B cell (primary cell): Measurements from ENCODE around the gene NCKAP1. TPM values are rescaled to one million over a fixed set of nuclear protein-coding genes. Genes with fewer than 3 reads are reported as not detected.

ENCODE experiments used
- ATAC-seq: fragments of 200-7000 bp; cut with Tn5 transposase; one replicate; pipeline ENCODE4 v1.10.0; 2021; ENCODE audit warnings: low read depth, mild to moderate bottlenecking, moderate number of reproducible peaks, moderate library complexity
- CTCF ChIA-PET: fragments of 350-600 bp; sonication (Branson Sonifier 250); formaldehyde crosslinking; loops from one replicate; lab custom pipeline; 2021; ENCODE audit warnings: antibody characterized with exemption, inconsistent platforms; lab: Charles Lee
- POLR2A ChIA-PET: fragments of 350-600 bp; sonication (Branson Sonifier 250); formaldehyde crosslinking; loops from one replicate; lab custom pipeline; 2021; ENCODE audit warnings: antibody characterized with exemption; lab: Charles Lee
- DNase-seq: peaks from one replicate; pipeline ENCODE4 v3.0.0; 2013
- H2AFZ ChIP-seq: 2 replicates; pipeline ENCODE4 v1.6.1; 2012; ENCODE audit warnings: mild to moderate bottlenecking, low read depth, low read length; ENCODE audit not compliant: insufficient read depth, poor library complexity, severe bottlenecking
- H3K27ac ChIP-seq, 2 donors: 1 replicate in 1 of 2; 2 replicates in 1 of 2; pipeline ENCODE4 v1.5.1; 2012 to 2013; ENCODE audit warnings: low read length in 2 of 2, mild to moderate bottlenecking in 2 of 2, moderate library complexity in 1 of 2
- H3K27me3 ChIP-seq, 4 experiments: fragments of 200-600 bp in 1 of 4; sonication (generic) in 1 of 4; replicated peaks in 1 of 4; 1 replicate in 2 of 4; 2 replicates in 2 of 4; pipeline versions ENCODE4 v1.6.1 to v1.7.0; 2013 to 2016; ENCODE audit warnings: low read length in 3 of 4, mild to moderate bottlenecking in 2 of 4, mixed read lengths in 1 of 4, moderate library complexity in 1 of 4; ENCODE audit not compliant: insufficient read depth in 4 of 4, control insufficient read depth in 3 of 4; ENCODE audit errors: control extremely low read depth in 1 of 4
- H3K36me3 ChIP-seq, 2 experiments: replicated peaks in 1 of 2; 1 replicate in 1 of 2; 2 replicates in 1 of 2; pipeline versions ENCODE4 v1.6.1 to v1.7.1; 2013; ENCODE audit warnings: low read length in 1 of 2; ENCODE audit not compliant: insufficient read depth in 2 of 2, control insufficient read depth in 1 of 2; ENCODE audit errors: control extremely low read depth in 1 of 2, extremely low read depth in 1 of 2
- H3K4me1 ChIP-seq, 2 donors: fragments of 200-600 bp in 1 of 2; sonication (generic) in 1 of 2; 1 replicate in 1 of 2; 2 replicates in 1 of 2; pipeline versions ENCODE4 v1.5.1 to v1.6.1; 2013 to 2017; ENCODE audit warnings: low read length in 2 of 2; ENCODE audit not compliant: control insufficient read depth in 2 of 2, insufficient read depth in 2 of 2
- H3K4me2 ChIP-seq: replicated peaks from 2 replicates; pipeline ENCODE3; 2012; ENCODE audit warnings: mild to moderate bottlenecking, low read depth, low read length; ENCODE audit not compliant: poor library complexity, severe bottlenecking
- H3K4me3 ChIP-seq, 5 experiments: fragments of 200-600 bp in 1 of 5; sonication (generic) in 1 of 5; 1 replicate in 3 of 5; 2 replicates in 2 of 5; pipeline versions ENCODE4 v1.5.1 to v1.7.0; 2011 to 2016; ENCODE audit warnings: low read length in 4 of 5, mild to moderate bottlenecking in 4 of 5, low read depth in 2 of 5, control low read depth in 1 of 5, moderate library complexity in 1 of 5; ENCODE audit not compliant: insufficient read depth in 1 of 5; ENCODE audit errors: control extremely low read depth in 1 of 5, extremely low read depth in 1 of 5
- H3K79me2 ChIP-seq: fragments of 200-600 bp; sonication (generic); one replicate; pipeline ENCODE4 v1.6.0; 2016; ENCODE audit warnings: low read length; ENCODE audit not compliant: control insufficient read depth, insufficient read depth
- H3K9ac ChIP-seq: fragments of 200-600 bp; sonication (generic); 2 replicates; pipeline ENCODE4 v1.6.1; 2017; ENCODE audit warnings: mild to moderate bottlenecking, low read length, moderate library complexity
- H3K9me3 ChIP-seq, 3 donors: one replicate each; pipeline versions ENCODE4 v1.6.1 to v1.7.1; 2013; ENCODE audit warnings: low read length in 2 of 3; ENCODE audit not compliant: control insufficient read depth in 2 of 3, insufficient read depth in 1 of 3; ENCODE audit errors: control extremely low read depth in 1 of 3
- H4K20me1 ChIP-seq: 2 replicates; pipeline ENCODE4 v1.6.0; 2012; ENCODE audit warnings: mild to moderate bottlenecking, low read length; ENCODE audit not compliant: insufficient read depth, control insufficient read depth, poor library complexity, severe bottlenecking
- H3K27ac Mint-ChIP-seq: one replicate; pipeline ENCODE4 v1.8.0; 2021; ENCODE audit warnings: mixed read lengths
- H3K27me3 Mint-ChIP-seq: one replicate; pipeline ENCODE4 v1.8.0; 2021; ENCODE audit warnings: mixed read lengths
- H3K4me1 Mint-ChIP-seq: one replicate; pipeline ENCODE4 v1.8.0; 2021; ENCODE audit warnings: mixed read lengths
- H3K4me3 Mint-ChIP-seq: one replicate; pipeline ENCODE4 v1.8.0; 2021; ENCODE audit warnings: mixed read lengths
- H3K9me3 Mint-ChIP-seq: one replicate; pipeline ENCODE4 v1.8.0; 2022; ENCODE audit warnings: mixed read lengths; ENCODE audit not compliant: insufficient read depth
- EZH2 ChIP-seq: IDR thresholded peaks from 2 replicates; pipeline ENCODE4 v1.6.1; 2012; ENCODE audit warnings: borderline replicate concordance, low read depth, mild to moderate bottlenecking, moderate library complexity, low read length; ENCODE audit not compliant: insufficient read depth, poor library complexity, severe bottlenecking
- whole genome bisulfite sequencing: methylation state at CpG from one replicate; pipeline ENCODE4 v1.1.5; 2013; ENCODE audit warnings: missing lambda C conversion rate; ENCODE audit not compliant: insufficient coverage; 5-methylcytosine and 5-hydroxymethylcytosine counted together
- intact Hi-C: fragments of 100-400 bp; cut with micrococcal nuclease; formaldehyde crosslinking; loops from one replicate; pipeline ENCODE4 v1.10.0; 2022
- polyA plus RNA-seq: library from polyadenylated mRNA; depleted of rRNA; stranded (reverse); fragments of >200 nt; gene quantifications from 2 replicates; pipeline ENCODE4 v1.2.3, GENCODE V29; 2012
- total RNA-seq, 2 donors: library from RNA; stranded (reverse); fragments of 120-200 nt in 1 of 2; gene quantifications; 1 replicate in 1 of 2; 2 replicates in 1 of 2; pipeline versions ENCODE4 v1.2.3 to v1.2.4, GENCODE V29; 2013 to 2022
- TF ChIP-seq, protein P1 (sequence below): fragments of 200-600 bp; IDR thresholded peaks from one replicate; pipeline ENCODE4 v1.8.0; 2022; ENCODE audit warnings: antibody characterized with exemption, mild to moderate bottlenecking

The NCKAP1 gene
- total and polyA plus RNA-seq, 2 donors (not counting 1 experiment from before 2014, with no cell fraction given) = 0.05 TPM; not detected in 1

DNA sequence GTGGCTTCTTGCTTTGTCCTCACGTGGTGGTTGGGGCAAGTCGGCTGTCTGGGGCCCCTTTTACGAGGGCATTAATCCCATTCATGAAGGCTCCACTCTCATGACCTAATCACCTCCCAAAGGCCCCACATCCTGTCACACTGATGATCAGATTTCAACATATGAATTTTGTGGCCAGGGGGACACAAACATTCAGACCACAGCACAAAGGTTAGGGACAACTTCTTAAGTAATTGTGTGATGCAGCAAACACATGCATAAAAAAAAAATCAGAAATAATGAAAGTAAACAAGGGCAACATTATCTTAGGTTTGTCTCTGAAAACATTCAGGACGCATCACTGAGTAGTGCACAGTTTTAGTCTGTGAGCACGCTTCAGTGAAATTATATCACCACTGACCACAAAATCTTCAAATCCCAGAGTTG lies 117.6 kb downstream of the NCKAP1 start:
- no peak overlapping the region for H3K4me3 ChIP-seq
- Mint-ChIP-seq H3K4me3 (no peak overlapping the region), H3K27me3 (peaks cover 4% of the 10 kb centered on the region), H3K4me1 (peaks cover 2% of the 10 kb centered on the region), H3K27ac (no peak overlapping the region), H3K9me3 (no peaks in the 10 kb centered on the region)
- ChIA-PET POLR2A (no interaction called here), CTCF (no interaction called here)
- H3K27ac ChIP-seq = no peak overlapping the region
- H3K36me3 ChIP-seq = no peaks in the 10 kb centered on the region
- H3K4me2 ChIP-seq = no peak overlapping the region
- intact Hi-C loops = no loop called here
- H3K79me2 ChIP-seq = no peaks in the 10 kb centered on the region
- DNase-seq (no peak), ATAC-seq (no peak)
- no peaks in the 10 kb centered on the region for H3K9me3 ChIP-seq
- H4K20me1 ChIP-seq = no peaks in the 10 kb centered on the region
- no peak overlapping the region for H3K9ac ChIP-seq
- no peaks in the 10 kb centered on the region for H3K27me3 ChIP-seq
- no peak overlapping the region for H2AFZ ChIP-seq
- WGBS = no CpG with 5 or more reads among the region's 5 CpGs
- TF ChIP-seq, protein P1, sequence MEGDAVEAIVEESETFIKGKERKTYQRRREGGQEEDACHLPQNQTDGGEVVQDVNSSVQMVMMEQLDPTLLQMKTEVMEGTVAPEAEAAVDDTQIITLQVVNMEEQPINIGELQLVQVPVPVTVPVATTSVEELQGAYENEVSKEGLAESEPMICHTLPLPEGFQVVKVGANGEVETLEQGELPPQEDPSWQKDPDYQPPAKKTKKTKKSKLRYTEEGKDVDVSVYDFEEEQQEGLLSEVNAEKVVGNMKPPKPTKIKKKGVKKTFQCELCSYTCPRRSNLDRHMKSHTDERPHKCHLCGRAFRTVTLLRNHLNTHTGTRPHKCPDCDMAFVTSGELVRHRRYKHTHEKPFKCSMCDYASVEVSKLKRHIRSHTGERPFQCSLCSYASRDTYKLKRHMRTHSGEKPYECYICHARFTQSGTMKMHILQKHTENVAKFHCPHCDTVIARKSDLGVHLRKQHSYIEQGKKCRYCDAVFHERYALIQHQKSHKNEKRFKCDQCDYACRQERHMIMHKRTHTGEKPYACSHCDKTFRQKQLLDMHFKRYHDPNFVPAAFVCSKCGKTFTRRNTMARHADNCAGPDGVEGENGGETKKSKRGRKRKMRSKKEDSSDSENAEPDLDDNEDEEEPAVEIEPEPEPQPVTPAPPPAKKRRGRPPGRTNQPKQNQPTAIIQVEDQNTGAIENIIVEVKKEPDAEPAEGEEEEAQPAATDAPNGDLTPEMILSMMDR = no peak
- no peak for TF ChIP-seq EZH2
- H3K4me1 ChIP-seq = no peaks in the 10 kb centered on the region

DNA sequence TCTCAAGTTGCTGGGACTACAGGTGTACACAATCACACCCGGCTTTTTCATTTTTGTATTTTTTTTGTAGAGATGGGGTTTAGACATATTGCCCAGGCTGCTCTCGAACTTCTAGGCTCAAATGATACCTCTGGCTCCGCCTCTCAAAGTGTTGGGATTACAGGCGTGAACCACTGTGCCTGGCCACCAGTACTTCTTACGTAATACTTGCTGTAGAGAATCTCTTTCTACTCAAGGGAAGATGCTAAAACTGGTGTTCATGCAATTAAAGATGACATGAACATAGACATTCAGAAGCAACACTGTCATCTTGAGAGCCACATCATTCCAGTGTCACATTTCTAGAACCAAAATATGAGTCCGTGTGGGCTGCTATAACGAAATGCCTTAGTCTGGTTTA lies 118.2 kb downstream of the NCKAP1 start:
- ChIA-PET POLR2A (no interaction called here), CTCF (no interaction called here)
- Histone ChIP-seq H3K9me3 (no peaks in the 10 kb centered on the region), H3K9ac (no peak overlapping the region), H4K20me1 (no peaks in the 10 kb centered on the region), H3K4me2 (no peak overlapping the region), H3K79me2 (no peaks in the 10 kb centered on the region), H3K27me3 (no peaks in the 10 kb centered on the region), H3K36me3 (no peaks in the 10 kb centered on the region), H3K4me3 (no peak overlapping the region), H2AFZ (no peak overlapping the region), H3K4me1 (no peaks in the 10 kb centered on the region), H3K27ac (no peak overlapping the region)
- no peaks in the 10 kb centered on the region for H3K9me3 Mint-ChIP-seq
- no peak for TF ChIP-seq EZH2
- TF ChIP-seq, protein P1 = no peak
- H3K27ac Mint-ChIP-seq = no peak overlapping the region
- H3K4me1 Mint-ChIP-seq = peaks cover 2% of the 10 kb centered on the region
- DNase-seq (no peak), ATAC-seq (no peak)
- H3K4me3 Mint-ChIP-seq = no peak overlapping the region
- H3K27me3 Mint-ChIP-seq = peaks cover 4% of the 10 kb centered on the region
- intact Hi-C loops = no loop called here
- WGBS = 100% methylated on average over 3 of the region's 7 CpGs
